Mammary epithelial cell (primary cell): Measurements from ENCODE around the gene ARL16.

Source experiments
- CTCF ChIP-seq, 2 donors: IDR thresholded peaks in 1 of 2; conservative IDR thresholded peaks in 1 of 2; 2 replicates each; pipeline ENCODE4 v1.5.1; 2011 to 2012; ENCODE audit warnings: inconsistent platforms in 2 of 2, low read length in 2 of 2, mild to moderate bottlenecking in 2 of 2, control low read depth in 1 of 2, low read depth in 1 of 2; ENCODE audit not compliant: insufficient read depth in 1 of 2; ENCODE audit errors: extremely low read depth in 1 of 2
- EZH2 ChIP-seq: IDR thresholded peaks from 2 replicates; pipeline ENCODE4 v1.6.1; 2012; ENCODE audit warnings: low read length, inconsistent platforms, borderline replicate concordance

- TF ChIP-seq CTCF (conservative IDR thresholded peaks at IDR 0.05 in 1 of 2, IDR thresholded peaks at IDR 0.05 in 1 of 2; ENCODE audit: extremely low read depth in 1 of 2, insufficient read depth in 1 of 2, low read depth in 1 of 2, low read length in 2 of 2) = no peak
- TF ChIP-seq EZH2 = no peak
Observed at GRCh38 chr17:81687770-81688541, 4.4 kb upstream of the ARL16 start.
